Testis (tissue), 3 donors: ENCODE data around the gene ING3. TPM values are rescaled to one million over a fixed set of nuclear protein-coding genes. Genes with fewer than 3 reads are reported as not detected.

Experiments
- DNase-seq: peaks from one replicate; pipeline ENCODE4 v3.0.0-alpha.2; 2019
- H3K27ac ChIP-seq, 2 donors: fragments of 200-600 bp; sonication (generic); one replicate each; pipeline ENCODE4 v1.5.1; 2019
- H3K27me3 ChIP-seq: fragments of 200-600 bp; sonication (generic); one replicate; pipeline ENCODE4 v1.5.1; 2019
- H3K36me3 ChIP-seq: fragments of 200-600 bp; sonication (generic); one replicate; pipeline ENCODE4 v1.5.1; 2017; ENCODE audit warnings: low read depth; ENCODE audit errors: missing control alignments
- H3K4me1 ChIP-seq: fragments of 200-600 bp; sonication (generic); one replicate; pipeline ENCODE4 v1.5.1; 2019
- H3K4me3 ChIP-seq, 2 donors: fragments of 200-600 bp; sonication (generic); one replicate each; pipeline ENCODE4 v1.5.1; 2017 to 2019
- H3K9me3 ChIP-seq: fragments of 200-600 bp; sonication (generic); one replicate; pipeline ENCODE4 v1.5.1; 2017
- POLR2A ChIP-seq: fragments of 450-650 bp; IDR thresholded peaks from one replicate; pipeline ENCODE4 v1.6.1; 2017; ENCODE audit warnings: antibody characterized with exemption, mild to moderate bottlenecking, moderate library complexity
- WGBS, 2 donors: methylation state at CpG; one replicate each; pipeline ENCODE4 v1.1.5; 2018; 5-methylcytosine and 5-hydroxymethylcytosine counted together
- intact Hi-C: fragments of 100-400 bp; cut with DNase I; formaldehyde crosslinking; loops from one replicate; pipeline ENCODE4 v1.15.1; 2023; ENCODE audit warnings: low total_unique reads
- polyA plus RNA-seq: library from polyadenylated mRNA; stranded (reverse); fragments of 350-450 nt; fragmentation: Illumina TruSeq; extraction: RNeasy Lipid Tissue Mini Kit (QIAGEN cat#74804); gene quantifications from one replicate; pipeline ENCODE4 v1.2.3, GENCODE V29; 2014; ENCODE audit warnings: low read depth, low replicate concordance; ENCODE audit not compliant: insufficient read depth
- total RNA-seq, 2 donors: library from RNA; depleted of rRNA; stranded (reverse); fragments of >200 nt; gene quantifications; one replicate each; pipeline ENCODE4 v1.2.3, GENCODE V29; 2016
- TF ChIP-seq, protein P1 (sequence below), 3 experiments: fragments of 450-650 bp in 2 of 3; fragments of 200-600 bp in 1 of 3; sonication (generic) in 1 of 3; IDR thresholded peaks; one replicate each; pipeline ENCODE4 v1.5.1; 2016 to 2019; ENCODE audit warnings: antibody characterized with exemption in 3 of 3, mild to moderate bottlenecking in 2 of 3, moderate library complexity in 1 of 3

ING3 gene
- total and polyA plus RNA-seq, 3 donors from 2014 or later = 14.7 to 22.7 (median 15.9) TPM

DNA sequence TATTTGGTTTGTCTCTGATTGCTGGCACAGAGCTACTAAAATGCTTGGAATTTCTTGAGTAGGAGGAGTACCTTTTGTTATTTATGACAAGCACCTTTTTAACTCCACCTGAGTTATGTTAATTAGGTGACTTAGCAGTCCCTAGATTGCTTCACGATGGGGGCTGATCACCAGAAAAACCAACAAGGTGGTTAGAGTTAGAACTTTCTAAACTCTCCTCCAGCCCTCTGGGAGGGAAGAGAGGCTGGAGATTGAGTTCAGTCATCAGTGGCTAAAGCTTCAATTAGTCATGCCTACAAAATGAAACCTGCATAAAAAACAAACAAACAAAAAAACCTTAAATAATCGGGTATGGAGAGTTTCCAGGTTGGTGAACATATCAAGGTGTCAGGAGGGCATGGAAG lies 23.6 kb upstream of the ING3 start:
- H3K36me3 ChIP-seq = no peaks in the 10 kb centered on the region
- no peaks in the 10 kb centered on the region for H3K27me3 ChIP-seq
- H3K27ac ChIP-seq = no peak overlapping the region
- no peaks in the 10 kb centered on the region for H3K4me1 ChIP-seq
- H3K4me3 ChIP-seq = no peak overlapping the region
- no peak for DNase-seq
- no peaks in the 10 kb centered on the region for H3K9me3 ChIP-seq
- intact Hi-C loops = no loop called here
- TF ChIP-seq, protein P1, sequence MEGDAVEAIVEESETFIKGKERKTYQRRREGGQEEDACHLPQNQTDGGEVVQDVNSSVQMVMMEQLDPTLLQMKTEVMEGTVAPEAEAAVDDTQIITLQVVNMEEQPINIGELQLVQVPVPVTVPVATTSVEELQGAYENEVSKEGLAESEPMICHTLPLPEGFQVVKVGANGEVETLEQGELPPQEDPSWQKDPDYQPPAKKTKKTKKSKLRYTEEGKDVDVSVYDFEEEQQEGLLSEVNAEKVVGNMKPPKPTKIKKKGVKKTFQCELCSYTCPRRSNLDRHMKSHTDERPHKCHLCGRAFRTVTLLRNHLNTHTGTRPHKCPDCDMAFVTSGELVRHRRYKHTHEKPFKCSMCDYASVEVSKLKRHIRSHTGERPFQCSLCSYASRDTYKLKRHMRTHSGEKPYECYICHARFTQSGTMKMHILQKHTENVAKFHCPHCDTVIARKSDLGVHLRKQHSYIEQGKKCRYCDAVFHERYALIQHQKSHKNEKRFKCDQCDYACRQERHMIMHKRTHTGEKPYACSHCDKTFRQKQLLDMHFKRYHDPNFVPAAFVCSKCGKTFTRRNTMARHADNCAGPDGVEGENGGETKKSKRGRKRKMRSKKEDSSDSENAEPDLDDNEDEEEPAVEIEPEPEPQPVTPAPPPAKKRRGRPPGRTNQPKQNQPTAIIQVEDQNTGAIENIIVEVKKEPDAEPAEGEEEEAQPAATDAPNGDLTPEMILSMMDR (IDR thresholded peaks at IDR 0.05) = no peak
- TF ChIP-seq POLR2A = no peak
- 56 to 59% methylated on average over 2 of the region's 2 CpGs for WGBS, 2 donors

DNA sequence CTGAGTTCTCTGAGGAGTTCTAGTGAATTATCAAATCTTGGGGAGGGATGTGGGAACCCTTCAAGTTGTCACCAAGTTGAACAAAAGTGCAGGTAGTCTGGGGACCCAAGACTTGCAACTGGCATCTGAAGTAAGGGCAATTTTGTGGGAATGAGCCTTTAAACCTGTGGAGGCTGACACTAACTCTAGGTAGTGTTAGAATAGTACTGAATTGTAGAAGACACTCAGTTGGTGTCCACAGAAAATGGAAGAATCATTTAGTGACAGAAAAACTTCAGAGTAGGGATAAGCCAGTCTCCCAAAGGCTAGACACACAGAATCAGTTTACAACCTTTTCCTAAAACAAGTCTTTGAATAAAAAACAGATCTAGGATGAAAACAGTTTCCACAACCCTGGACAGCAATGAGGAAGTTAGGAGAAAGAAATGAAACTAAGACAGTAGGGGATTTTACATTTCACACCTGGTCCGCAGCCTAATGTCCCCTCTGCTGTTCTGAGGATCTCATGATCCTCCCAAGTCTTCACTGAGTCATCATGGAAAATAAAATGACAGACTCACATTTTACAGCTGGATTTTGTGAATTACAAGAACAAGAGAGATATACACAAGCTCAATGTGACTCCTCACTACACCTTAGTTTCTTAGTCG lies 23.0 kb upstream of the ING3 start:
- no peak overlapping the region for H3K4me3 ChIP-seq
- no peaks in the 10 kb centered on the region for H3K36me3 ChIP-seq
- no peaks in the 10 kb centered on the region for H3K27me3 ChIP-seq
- no peaks in the 10 kb centered on the region for H3K9me3 ChIP-seq
- WGBS, 2 donors = 89 to 92% methylated on average over 2 of the region's 2 CpGs
- H3K4me1 ChIP-seq = no peaks in the 10 kb centered on the region
- no peak overlapping the region for H3K27ac ChIP-seq
- no peak for DNase-seq
- TF ChIP-seq, protein P1 (IDR thresholded peaks at IDR 0.05) = no peak
- no peak for TF ChIP-seq POLR2A
- intact Hi-C loops = no loop called here

DNA sequence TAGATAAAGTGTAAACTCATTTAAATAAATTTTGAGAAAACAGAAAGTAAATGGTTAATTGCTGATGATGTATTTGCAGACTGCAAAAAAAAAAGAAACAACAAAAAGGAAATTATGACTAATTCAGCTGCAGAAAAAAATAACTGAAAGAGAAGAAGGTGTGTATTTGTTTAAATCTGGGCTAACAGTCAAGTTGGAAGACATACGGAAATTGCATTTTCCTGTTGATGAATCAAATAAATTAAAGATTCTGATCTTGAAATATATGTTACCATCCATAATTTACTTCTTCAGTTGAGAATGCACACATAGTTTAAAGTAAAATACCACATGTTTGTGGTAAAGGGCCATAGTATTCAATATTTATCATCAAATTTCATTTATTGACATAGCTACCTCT lies 19.3 kb upstream of the ING3 start:
- WGBS, 2 donors = 76 to 78% methylated on average over 1 of the region's 1 CpG

DNA sequence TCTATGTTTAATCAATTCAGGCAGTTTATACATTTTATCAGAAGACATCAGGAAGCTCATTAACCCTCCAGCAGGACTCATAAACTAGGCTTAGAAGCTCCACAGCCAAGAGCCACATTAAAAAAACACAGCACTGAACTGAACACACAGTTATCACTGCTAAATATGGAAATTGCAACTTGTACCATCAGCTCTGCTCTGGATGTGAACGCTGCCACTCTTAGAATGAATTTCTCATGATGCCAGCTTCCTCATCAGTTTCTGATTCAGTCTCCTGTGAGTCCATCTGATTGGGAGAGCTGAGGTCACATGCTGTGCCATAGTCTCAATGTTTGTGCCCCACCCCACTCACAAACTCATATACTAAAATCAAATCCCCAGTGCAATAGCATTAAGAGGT lies 17.1 kb upstream of the ING3 start:
- TF ChIP-seq POLR2A = no peak
- TF ChIP-seq, protein P1 (IDR thresholded peaks at IDR 0.05) = no peak
- H3K27ac ChIP-seq = no peak overlapping the region
- H3K4me1 ChIP-seq = no peaks in the 10 kb centered on the region
- no peak for DNase-seq
- 61 to 67% methylated on average over 1 of the region's 1 CpG for WGBS, 2 donors
- no peaks in the 10 kb centered on the region for H3K27me3 ChIP-seq
- H3K36me3 ChIP-seq = no peaks in the 10 kb centered on the region
- no peaks in the 10 kb centered on the region for H3K9me3 ChIP-seq
- intact Hi-C loops = no loop called here
- no peak overlapping the region for H3K4me3 ChIP-seq

More for the DNA sequence above, 19.3 kb upstream of the ING3 start:
- intact Hi-C loops = no loop called here
- TF ChIP-seq, protein P1 (IDR thresholded peaks at IDR 0.05) = no peak
- TF ChIP-seq POLR2A = no peak
- Histone ChIP-seq H3K36me3 (no peaks in the 10 kb centered on the region), H3K4me1 (no peaks in the 10 kb centered on the region), H3K9me3 (no peaks in the 10 kb centered on the region), H3K27ac (no peak overlapping the region), H3K27me3 (no peaks in the 10 kb centered on the region), H3K4me3 (no peak overlapping the region)
- no peak for DNase-seq

DNA sequence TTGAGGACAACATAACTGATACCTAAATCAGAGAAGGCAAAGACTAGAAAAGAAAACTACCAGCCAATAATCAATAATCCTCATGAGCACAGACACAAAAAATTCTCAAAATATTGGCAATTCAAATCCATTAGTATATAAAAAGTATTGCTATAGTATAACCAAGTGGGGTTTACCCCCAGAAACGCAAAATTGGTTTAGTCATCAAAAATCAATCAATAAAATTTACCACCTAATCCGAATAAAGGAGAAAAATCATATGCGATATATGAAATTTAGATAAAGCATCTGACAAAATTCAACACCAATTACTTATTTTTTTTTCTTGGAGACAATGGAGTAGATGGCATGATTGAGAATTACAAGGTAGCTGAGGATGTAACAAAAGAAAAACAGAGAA lies 11.2 kb upstream of the ING3 start:
- DNase-seq = no peak
- H3K36me3 ChIP-seq = no peaks in the 10 kb centered on the region
- intact Hi-C loops = no loop called here
- WGBS, 2 donors = 78 to 96% methylated on average over 3 of the region's 3 CpGs
- H3K27ac ChIP-seq = no peak overlapping the region
- TF ChIP-seq POLR2A = no peak
- TF ChIP-seq, protein P1 (IDR thresholded peaks at IDR 0.05) = no peak
- H3K27me3 ChIP-seq = no peaks in the 10 kb centered on the region
- no peaks in the 10 kb centered on the region for H3K4me1 ChIP-seq
- H3K9me3 ChIP-seq = no peaks in the 10 kb centered on the region
- H3K4me3 ChIP-seq = no peak overlapping the region
